SK-N-MC (cell line): ENCODE measurements around the gene BPIFB1.

Experiments used
- EZH2 ChIP-seq: fragments of 200-600 bp; sonication (generic); IDR thresholded peaks from one replicate; pipeline ENCODE4 v1.6.1; 2017; ENCODE audit warnings: antibody characterized with exemption
- FOXP2 ChIP-seq: optimal IDR thresholded peaks from 2 replicates; pipeline ENCODE3; 2011; ENCODE audit warnings: mild to moderate bottlenecking, moderate library complexity; ENCODE audit not compliant: insufficient read depth; ENCODE audit errors: extremely low read length, control extremely low read depth
- POLR2AphosphoS5 ChIP-seq: IDR thresholded peaks from 2 replicates; pipeline ENCODE4 v1.6.1; 2012; ENCODE audit warnings: mild to moderate bottlenecking, low read depth, low read length, borderline replicate concordance

GRCh38 chr20:33333616-33334015 is 50.6 kb downstream of the BPIFB1 start:
- TF ChIP-seq POLR2AphosphoS5, result no peak
- TF ChIP-seq EZH2, result no peak
- TF ChIP-seq FOXP2, result no peak
